Esophagus squamous epithelium (tissue), 5 donors: ENCODE data around the gene PKD2. TPM values are rescaled to one million over a fixed set of nuclear protein-coding genes. Genes with fewer than 3 reads are reported as not detected.

ENCODE experiments used
- DNase-seq: peaks from one replicate; lab custom pipeline; 2025; lab: John Stamatoyannopoulos, UW
- H3K27ac ChIP-seq, 4 donors: fragments of 200-600 bp; sonication (generic); one replicate each; pipeline ENCODE4 v1.5.1; 2016 to 2019; ENCODE audit warnings: mild to moderate bottlenecking in 1 of 4
- H3K27me3 ChIP-seq, 4 donors: fragments of 200-600 bp; sonication (generic); 1 replicate in 3 of 4; 2 replicates in 1 of 4; pipeline versions ENCODE4 v1.5.1 to v1.6.0; 2017 to 2021; ENCODE audit warnings: antibody characterized with exemption in 1 of 4
- H3K36me3 ChIP-seq, 3 donors: fragments of 200-600 bp; sonication (generic); one replicate each; pipeline ENCODE4 v1.5.1; 2016 to 2019
- H3K4me1 ChIP-seq, 3 donors: fragments of 200-600 bp; sonication (generic); one replicate each; pipeline ENCODE4 v1.5.1; 2017 to 2019
- H3K4me3 ChIP-seq, 4 donors: fragments of 200-600 bp; sonication (generic); 1 replicate in 3 of 4; 2 replicates in 1 of 4; pipeline ENCODE4 v1.5.1; 2016 to 2019; ENCODE audit warnings: mild to moderate bottlenecking in 2 of 4, moderate library complexity in 1 of 4
- H3K9me3 ChIP-seq, 3 donors: fragments of 200-600 bp; sonication (generic); one replicate each; pipeline ENCODE4 v1.5.1; 2016 to 2019
- CTCF ChIP-seq, 6 experiments: fragments of 450-650 bp in 4 of 6; fragments of 200-600 bp in 2 of 6; sonication (generic) in 2 of 6; IDR thresholded peaks; one replicate each; pipeline ENCODE4 v1.5.1; 2016 to 2019; ENCODE audit warnings: antibody characterized with exemption in 6 of 6, mild to moderate bottlenecking in 4 of 6, moderate library complexity in 4 of 6
- POLR2A ChIP-seq, 4 donors: fragments of 450-650 bp; IDR thresholded peaks; one replicate each; pipeline ENCODE4 v1.6.1; 2017; ENCODE audit warnings: antibody characterized with exemption in 4 of 4, mild to moderate bottlenecking in 4 of 4, moderate library complexity in 3 of 4
- WGBS, 2 donors: methylation state at CpG; one replicate each; pipeline ENCODE4 v1.1.5; 2018; 5-methylcytosine and 5-hydroxymethylcytosine counted together
- intact Hi-C: fragments of 100-400 bp; cut with DNase I; formaldehyde crosslinking; loops from one replicate; pipeline ENCODE4 v1.15.0; 2022
- total RNA-seq, 4 donors: library from RNA; depleted of rRNA; stranded (reverse); fragments of >200 nt; gene quantifications; one replicate each; pipeline ENCODE4 v1.1.0, GENCODE V29; 2016
- donor health status: DM: yes; HTN: yes; CAD: no.

Gene PKD2
- total RNA-seq, 4 donors from 2014 or later, result 9.4 to 34.7 (median 13.9) TPM

- TF ChIP-seq POLR2A (IDR thresholded peaks at IDR 0.05) (no peak), CTCF (IDR thresholded peaks at IDR 0.05) (no peak)
- no peaks in the 10 kb centered on the region for H3K27me3 ChIP-seq
- peaks cover 0 to 85% (median 8%) of the 10 kb centered on the region in 3 donors for H3K36me3 ChIP-seq
- no peaks in the 10 kb centered on the region for H3K9me3 ChIP-seq
- DNase-seq, result no peak
- H3K27ac ChIP-seq, result no peak overlapping the region
- intact Hi-C loops, result no loop called here
- H3K4me1 ChIP-seq, result no peaks in the 10 kb centered on the region
- no peak overlapping the region for H3K4me3 ChIP-seq
- WGBS, 2 donors, result 74 to 85% methylated on average over 4 of the region's 4 CpGs
Observed at GRCh38 chr4:88054229-88054628, 46.8 kb downstream of the PKD2 start.

GRCh38 chr4:88054901-88055300 is 47.5 kb downstream of the PKD2 start:
- no peak for DNase-seq
- intact Hi-C loops, result no loop called here
- Histone ChIP-seq H3K36me3 (peaks cover 0 to 86% (median 8%) of the 10 kb centered on the region in 3 donors), H3K9me3 (no peaks in the 10 kb centered on the region), H3K27me3 (no peaks in the 10 kb centered on the region), H3K4me1 (no peaks in the 10 kb centered on the region), H3K27ac (no peak overlapping the region), H3K4me3 (no peak overlapping the region)
- TF ChIP-seq POLR2A (IDR thresholded peaks at IDR 0.05), result no peak
- TF ChIP-seq CTCF (IDR thresholded peaks at IDR 0.05), result peak in 5 of 6 experiments; percentile 33 to 82 (median 64)
- WGBS, 2 donors, result 90 to 95% methylated on average over 3 of the region's 3 CpGs

- Histone ChIP-seq H3K9me3 (no peaks in the 10 kb centered on the region), H3K27ac (no peak overlapping the region), H3K4me1 (peaks cover 0 to 18% (median 0%) of the 10 kb centered on the region in 3 donors), H3K4me3 (no peak overlapping the region), H3K36me3 (peaks cover 0 to 75% (median 0%) of the 10 kb centered on the region in 3 donors), H3K27me3 (no peaks in the 10 kb centered on the region)
- 86 to 95% methylated on average over 3 of the region's 3 CpGs for WGBS, 2 donors
- DNase-seq, result no peak
- intact Hi-C loops, result no loop called here
- TF ChIP-seq POLR2A (IDR thresholded peaks at IDR 0.05) (no peak), CTCF (IDR thresholded peaks at IDR 0.05) (no peak)
Observed at GRCh38 chr4:88058295-88058694, 50.9 kb downstream of the PKD2 start.

GRCh38 chr4:88059766-88060165 is 52.3 kb downstream of the PKD2 start:
- TF ChIP-seq POLR2A (IDR thresholded peaks at IDR 0.05), result no peak
- no peak for TF ChIP-seq CTCF (IDR thresholded peaks at IDR 0.05)
- Histone ChIP-seq H3K4me3 (no peak overlapping the region), H3K9me3 (no peaks in the 10 kb centered on the region), H3K27ac (no peak overlapping the region), H3K36me3 (peaks cover 0 to 78% (median 0%) of the 10 kb centered on the region in 3 donors), H3K4me1 (peaks cover 0 to 33% (median 0%) of the 10 kb centered on the region in 3 donors), H3K27me3 (no peaks in the 10 kb centered on the region)
- WGBS, 2 donors, result 47 to 72% methylated on average over 2 of the region's 2 CpGs
- intact Hi-C loops, result no loop called here
- no peak for DNase-seq

GRCh38 chr4:88060431-88060830 is 53.0 kb downstream of the PKD2 start:
- Histone ChIP-seq H3K27ac (no peak overlapping the region), H3K36me3 (peaks cover 0 to 78% (median 0%) of the 10 kb centered on the region in 3 donors)
- intact Hi-C loops, result no loop called here

More at GRCh38 chr4:88060431-88060830, 53.0 kb downstream of the PKD2 start:
- no peaks in the 10 kb centered on the region for H3K9me3 ChIP-seq
- no peak for DNase-seq
- 81 to 95% methylated on average over 2 of the region's 2 CpGs for WGBS, 2 donors
- H3K4me1 ChIP-seq, result peaks cover 0 to 33% (median 0%) of the 10 kb centered on the region in 3 donors
- TF ChIP-seq CTCF (IDR thresholded peaks at IDR 0.05), result no peak
- TF ChIP-seq POLR2A (IDR thresholded peaks at IDR 0.05), result no peak
- no peaks in the 10 kb centered on the region for H3K27me3 ChIP-seq
- H3K4me3 ChIP-seq, result no peak overlapping the region
